SK-N-SH (cell line): Measurements from ENCODE around the gene EIF3C.
"Not testable (repeated sequence)": the region's sequence is repeated elsewhere in the genome, so short reads cannot be mapped to it uniquely, and the experiment has no call there.

Source experiments
- CTCF ChIP-seq: fragments of 200-600 bp; sonication (generic); IDR thresholded peaks from 2 replicates; pipeline ENCODE4 v1.6.1; 2017; ENCODE audit warnings: antibody characterized with exemption, mild to moderate bottlenecking, moderate library complexity
- EP300 ChIP-seq, 2 experiments: IDR thresholded peaks; 2 replicates each; pipeline versions ENCODE4 v1.4.0 to v1.6.1; 2012; ENCODE audit warnings: borderline replicate concordance in 1 of 2, low read depth in 1 of 2, low read length in 1 of 2
- EZH2phosphoT487 ChIP-seq: fragments of 200-600 bp; sonication (generic); IDR thresholded peaks from 2 replicates; pipeline ENCODE4 v1.6.1; 2017; ENCODE audit warnings: low read depth, mixed run types, mild to moderate bottlenecking, antibody characterized with exemption, moderate library complexity, borderline replicate concordance
- JUND ChIP-seq: IDR thresholded peaks from 2 replicates; pipeline ENCODE4 v1.4.0; 2012
- NFIC ChIP-seq: IDR thresholded peaks from 2 replicates; pipeline ENCODE4 v1.4.0; 2012; ENCODE audit warnings: borderline replicate concordance
- POLR2AphosphoS5 ChIP-seq: IDR thresholded peaks from 2 replicates; pipeline ENCODE4 v1.6.1; 2012; ENCODE audit warnings: low read depth, low read length
- RAD21 ChIP-seq: IDR thresholded peaks from 2 replicates; pipeline ENCODE4 v1.6.1; 2012; ENCODE audit warnings: mild to moderate bottlenecking, low read length
- REST ChIP-seq: IDR thresholded peaks from 2 replicates; pipeline ENCODE4 v1.6.1; 2012; ENCODE audit warnings: mild to moderate bottlenecking, low read depth, low read length, moderate library complexity
- RXRA ChIP-seq: IDR thresholded peaks from 2 replicates; pipeline ENCODE4 v1.4.0; 2012; ENCODE audit warnings: low read depth, mild to moderate bottlenecking, borderline replicate concordance
- TAF1 ChIP-seq: IDR thresholded peaks from 2 replicates; pipeline ENCODE4 v1.6.1; 2012; ENCODE audit warnings: low read depth, mild to moderate bottlenecking, low read length, moderate library complexity, borderline replicate concordance
- TCF12 ChIP-seq: IDR thresholded peaks from 2 replicates; pipeline ENCODE4 v1.4.0; 2012

GRCh38 chr16:28666264-28666663 lies 45.0 kb upstream of the EIF3C start:
- not testable (repeated sequence) for TF ChIP-seq RAD21; TAF1; CTCF; REST; NFIC; JUND; EZH2phosphoT487; RXRA; EP300 (IDR thresholded peaks at IDR 0.05; ENCODE audit: borderline replicate concordance in 1 of 2, low read depth in 1 of 2, low read length in 1 of 2); POLR2AphosphoS5; TCF12
